NCI-H524 (cell line): Measurements from ENCODE around the gene XYLB.

Source experiments
- DNase-seq, 2 experiments: peaks; one replicate each; lab custom pipeline; 2025; lab: John Stamatoyannopoulos, UW

The XYLB gene

DNA sequence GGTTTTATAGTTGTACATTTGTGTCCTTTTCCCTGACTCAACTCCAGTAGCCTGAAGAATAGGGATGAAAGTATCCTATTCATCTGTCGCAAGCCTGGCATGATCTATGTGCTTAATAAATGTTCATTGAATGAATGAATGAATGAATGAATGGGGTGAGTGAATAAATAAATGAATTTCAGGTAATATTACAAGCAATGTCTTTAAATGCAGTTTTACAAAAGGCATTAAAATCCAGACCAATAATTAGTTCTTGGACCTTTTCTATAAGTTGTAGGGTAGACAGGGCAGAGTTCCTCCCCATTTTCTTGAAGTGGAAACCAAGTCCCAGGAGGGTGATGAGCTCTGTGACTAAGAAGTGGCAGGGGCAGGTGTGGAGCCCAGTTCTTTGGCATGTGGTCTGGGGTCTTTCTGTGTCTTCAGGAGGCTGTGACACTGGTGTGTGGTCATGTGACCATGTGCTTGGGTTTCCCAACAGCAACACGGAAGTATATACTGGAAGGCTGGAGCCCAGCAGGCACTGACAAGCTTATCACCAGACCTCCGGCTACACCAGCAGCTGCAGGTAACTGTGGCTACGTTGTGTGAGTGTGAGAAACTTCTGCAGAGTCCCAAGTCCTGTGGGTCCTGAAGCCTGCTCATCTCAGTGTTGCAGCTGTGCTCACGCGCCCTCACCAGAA lies 18.3 kb downstream of the XYLB start:
- no peak for DNase-seq

DNA sequence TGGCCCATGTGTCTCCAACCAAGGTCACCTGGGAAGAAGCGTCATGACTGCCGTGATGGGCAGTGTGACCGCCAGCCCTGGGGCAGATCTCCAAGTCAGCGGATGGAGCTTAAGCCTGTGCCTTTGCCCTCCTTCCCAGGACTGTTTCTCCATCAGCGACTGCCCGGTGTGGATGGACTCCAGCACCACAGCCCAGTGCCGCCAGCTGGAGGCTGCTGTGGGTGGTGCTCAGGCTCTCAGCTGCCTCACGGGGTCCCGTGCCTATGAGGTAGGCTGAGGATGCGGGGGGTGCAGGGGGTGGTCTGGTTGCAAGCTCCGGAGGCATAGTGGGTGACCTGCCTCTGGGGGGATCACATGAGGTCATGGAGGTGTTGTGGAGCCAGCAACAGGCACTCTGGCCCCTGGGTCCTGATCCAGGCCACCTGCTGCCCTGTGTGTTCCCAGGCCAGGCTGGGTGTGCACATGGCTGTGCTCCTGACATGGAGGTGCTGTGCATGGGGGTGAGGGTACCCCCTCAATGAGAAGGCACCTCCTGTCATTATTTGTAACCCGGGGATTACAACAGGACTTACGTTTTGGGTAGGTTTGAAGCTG lies 19.0 kb downstream of the XYLB start:
- DNase-seq = no peak

DNA sequence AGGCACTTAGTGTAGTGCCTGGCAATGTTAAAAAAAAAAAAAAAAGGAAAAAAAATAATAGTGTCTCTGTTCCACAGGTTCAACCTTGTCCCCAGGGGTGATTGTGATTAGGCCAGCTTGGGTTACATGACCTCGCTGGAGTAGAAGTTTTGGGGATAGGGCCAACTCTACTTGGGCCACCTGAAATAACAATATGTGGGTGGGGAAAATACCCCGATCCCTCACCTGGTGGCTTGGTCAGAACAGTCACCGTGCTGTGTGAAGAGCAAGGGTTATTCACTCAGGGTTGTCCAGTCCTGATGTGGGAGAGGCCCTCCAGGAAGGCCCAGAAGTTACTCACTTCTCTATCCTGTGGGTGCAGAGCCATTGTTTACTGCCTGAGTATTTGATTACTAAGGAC lies 19.5 kb downstream of the XYLB start:
- DNase-seq = no peak

DNA sequence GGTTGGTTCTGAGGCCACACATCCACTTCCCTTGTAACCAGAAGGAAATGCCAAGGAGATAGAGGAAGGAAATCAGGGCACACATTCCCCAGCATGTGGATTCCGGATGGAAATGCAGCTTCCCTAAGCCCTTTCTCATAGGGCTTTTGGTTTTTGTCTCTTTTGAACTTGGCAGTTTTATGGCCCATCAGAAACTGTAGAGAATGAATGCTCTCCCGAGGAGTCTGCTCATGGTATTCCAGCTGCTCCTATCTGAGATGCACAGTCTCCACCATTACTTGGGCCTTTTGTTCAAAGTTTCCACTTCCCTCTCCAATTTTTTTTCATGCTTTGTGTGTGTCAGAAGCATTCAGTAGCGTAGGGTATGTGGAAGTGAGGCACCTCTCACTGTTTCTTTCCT lies 21.2 kb downstream of the XYLB start:
- no peak for DNase-seq

DNA sequence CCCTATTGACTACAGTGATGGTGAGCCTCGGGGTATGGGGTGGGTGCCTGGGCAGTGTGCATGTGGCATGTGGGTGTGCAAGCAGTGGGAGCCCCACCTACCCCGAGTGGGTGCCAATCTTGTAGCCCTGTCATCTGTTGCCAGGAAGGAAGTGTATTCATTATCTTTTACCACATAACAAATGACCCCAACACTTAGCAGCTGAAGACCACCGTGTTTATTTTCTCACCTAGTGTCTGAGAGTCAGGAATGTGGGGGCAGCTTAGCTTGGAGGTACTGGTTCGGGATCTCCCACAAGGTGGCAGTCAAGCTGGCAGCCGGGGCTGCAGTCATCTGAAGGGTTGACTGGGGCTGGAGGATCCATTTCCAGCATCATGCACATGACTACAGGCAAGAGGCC lies 21.7 kb downstream of the XYLB start:
- DNase-seq = no peak

DNA sequence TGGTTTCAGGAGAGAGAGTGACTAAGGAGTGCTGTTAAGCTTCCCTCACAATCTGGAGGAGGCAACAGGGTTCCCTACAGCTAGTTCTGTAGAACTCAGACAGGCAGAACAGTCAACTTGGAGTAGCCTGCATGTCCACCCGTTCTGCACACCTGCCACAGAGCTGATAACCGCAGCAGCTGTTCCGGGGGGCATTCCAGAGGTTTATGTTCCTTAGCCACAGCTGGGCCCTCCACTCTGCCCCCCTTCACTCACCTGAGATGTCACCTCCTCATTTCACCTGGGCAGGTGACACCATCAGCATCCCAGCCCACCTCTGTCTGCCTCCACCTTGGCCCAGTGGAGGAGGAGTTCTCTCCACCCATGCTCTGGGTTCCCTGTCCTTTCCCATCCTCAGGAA lies 22.6 kb downstream of the XYLB start:
- DNase-seq = no peak

DNA sequence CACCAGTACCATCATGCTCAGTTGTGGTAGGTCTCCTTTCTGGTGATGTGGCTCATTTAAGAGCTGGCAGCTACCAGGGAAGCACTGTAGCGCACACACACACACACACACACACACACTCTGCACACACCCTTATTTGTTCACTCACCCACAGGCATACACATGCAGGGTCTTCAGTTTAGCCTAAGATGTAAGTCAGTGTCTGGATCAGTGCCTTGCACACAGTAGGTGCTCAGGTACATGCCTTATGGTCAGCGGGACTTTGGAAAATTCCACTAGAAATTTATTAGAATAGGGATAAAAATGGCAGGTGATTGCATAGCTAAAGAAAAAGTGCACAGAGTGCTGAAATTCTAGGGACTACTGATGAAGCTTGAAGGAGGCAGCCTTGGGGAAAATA lies 23.6 kb downstream of the XYLB start:
- no peak for DNase-seq

DNA sequence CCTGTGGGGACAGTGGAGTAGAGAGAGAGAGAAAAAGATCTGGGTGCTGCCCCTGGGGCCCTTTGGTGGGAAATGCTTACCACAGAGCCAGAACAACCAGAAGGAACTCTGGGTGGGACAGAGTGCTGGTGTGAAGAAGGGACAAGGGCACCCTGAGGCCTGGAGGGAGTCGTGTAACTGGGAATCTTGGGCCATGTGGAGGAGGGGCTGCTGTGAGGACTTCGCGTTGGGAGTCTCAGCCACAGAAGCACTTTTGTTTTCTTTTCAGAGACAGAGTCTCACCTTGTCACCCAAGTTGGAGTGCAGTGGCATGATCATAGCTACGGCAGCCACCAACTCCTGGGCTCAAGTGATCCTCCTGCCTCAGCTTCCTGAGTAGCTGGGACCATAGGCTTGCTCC lies 24.3 kb downstream of the XYLB start:
- DNase-seq = no peak

DNA sequence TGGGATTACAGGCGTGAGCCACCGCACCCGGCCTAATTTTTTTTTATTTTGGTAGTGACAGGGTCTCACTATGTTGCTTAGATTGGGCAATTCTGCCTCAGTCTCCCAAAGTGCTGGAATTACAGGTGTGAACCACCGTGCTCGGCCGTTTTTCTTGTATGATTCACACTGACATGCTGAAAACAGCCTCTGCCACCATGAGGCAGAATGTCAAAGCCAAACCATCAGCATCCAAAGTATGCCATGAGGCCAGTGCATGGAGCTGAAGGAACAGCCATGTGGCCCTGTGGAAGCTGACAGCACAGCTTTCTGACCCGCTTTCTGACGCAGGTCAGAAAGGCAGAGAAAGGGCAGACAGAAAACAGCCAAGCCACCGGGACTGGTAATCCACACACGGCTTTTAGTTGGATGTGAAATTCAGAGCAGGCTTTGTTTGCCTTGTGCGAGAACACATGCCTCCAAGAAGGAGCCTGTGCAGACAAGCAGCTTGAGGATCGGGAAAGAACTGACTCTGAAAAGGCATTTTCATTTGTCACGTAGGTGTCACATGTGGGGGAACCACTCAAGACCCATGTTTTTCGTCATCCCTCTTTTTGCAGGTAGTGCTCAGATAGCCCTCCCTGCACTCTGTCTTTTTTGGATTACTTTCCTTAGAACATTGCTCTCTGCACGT lies 25.1 kb downstream of the XYLB start:
- DNase-seq = no peak

DNA sequence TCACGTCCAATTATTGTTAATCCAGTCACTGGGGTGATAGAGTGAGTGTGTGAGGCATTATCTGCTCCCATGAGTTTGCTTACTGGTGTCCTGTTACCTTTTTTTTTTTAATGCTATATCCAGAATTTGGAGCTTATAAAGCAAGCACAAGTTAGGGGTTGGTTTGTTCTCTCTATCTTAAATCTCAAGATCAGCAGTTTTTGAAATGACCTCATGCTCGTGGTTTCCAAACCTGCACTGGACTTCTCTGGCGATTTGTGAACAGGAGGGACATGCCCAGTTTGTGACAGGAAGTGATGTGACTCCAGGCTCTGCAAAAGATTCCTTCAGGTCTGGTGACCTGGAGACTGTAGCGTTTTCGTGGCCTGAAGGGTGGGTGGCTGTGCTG lies 25.6 kb downstream of the XYLB start:
- DNase-seq = no peak

DNA sequence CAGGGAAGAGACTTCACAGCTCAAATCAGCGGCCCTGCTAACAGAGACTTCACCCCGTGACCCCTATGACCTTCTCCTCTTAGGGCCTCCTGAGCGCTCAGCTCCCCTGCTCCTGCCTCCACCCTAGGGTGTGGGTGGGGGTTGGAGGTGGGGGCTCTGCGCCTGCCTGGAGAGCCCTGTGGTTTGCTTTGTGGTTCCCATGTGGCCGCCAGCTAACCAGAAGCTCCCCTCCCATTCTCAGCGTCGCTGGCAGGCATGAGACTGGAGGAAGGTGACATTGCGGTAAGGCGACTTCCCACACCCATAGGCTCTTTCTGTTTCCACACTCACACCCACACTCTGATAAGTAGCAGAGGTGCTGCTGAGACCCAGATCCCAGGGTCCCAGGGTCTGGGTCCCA lies 27.6 kb downstream of the XYLB start:
- no peak for DNase-seq

DNA sequence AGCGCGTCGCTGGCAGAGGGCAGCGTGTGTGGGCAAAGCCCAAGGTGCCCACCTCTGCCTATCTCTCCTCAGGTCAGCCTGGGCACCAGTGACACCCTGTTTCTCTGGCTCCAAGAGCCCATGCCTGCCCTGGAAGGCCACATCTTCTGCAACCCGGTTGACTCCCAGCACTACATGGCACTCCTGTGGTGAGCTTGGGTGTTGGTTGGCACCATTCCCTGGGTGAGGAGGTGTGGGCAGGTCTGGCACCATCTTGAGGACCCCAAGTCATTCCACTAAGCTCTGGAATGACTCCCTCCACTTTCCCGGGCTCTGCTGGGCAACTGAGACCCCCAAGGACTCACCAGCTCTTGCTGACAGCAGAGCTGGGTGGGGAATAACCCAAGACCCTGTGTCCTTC lies 28.5 kb downstream of the XYLB start:
- DNase-seq = no peak

DNA sequence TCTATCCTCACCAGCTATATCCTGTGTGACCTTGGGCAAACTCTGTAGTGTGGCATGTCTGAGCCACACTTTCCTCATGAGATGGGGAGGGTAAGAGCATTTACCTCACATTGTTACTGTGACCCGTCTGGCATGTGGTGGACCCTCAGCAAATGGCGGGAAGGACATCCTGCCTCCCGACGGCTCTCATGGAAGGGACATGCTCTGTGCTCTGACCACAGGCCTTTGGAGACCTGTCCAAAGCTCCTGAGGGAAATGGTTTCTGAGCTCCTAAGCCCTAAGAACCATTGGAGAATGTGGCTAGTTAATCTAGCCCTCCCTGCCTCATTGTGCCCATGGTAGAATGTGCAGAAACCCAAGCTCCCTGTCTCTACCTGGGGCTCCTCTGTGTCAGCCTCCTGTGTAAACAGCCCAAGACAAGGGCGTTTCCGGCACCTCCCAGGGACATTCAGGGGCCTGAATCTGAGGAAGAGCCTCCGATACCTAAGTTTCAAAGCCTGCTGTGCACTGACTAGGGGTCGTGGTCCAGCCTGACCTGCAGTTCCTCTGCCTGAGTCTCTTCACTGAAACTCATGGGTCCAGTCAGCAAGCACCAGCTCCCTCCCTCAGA lies 29.0 kb downstream of the XYLB start:
- no peak for DNase-seq

DNA sequence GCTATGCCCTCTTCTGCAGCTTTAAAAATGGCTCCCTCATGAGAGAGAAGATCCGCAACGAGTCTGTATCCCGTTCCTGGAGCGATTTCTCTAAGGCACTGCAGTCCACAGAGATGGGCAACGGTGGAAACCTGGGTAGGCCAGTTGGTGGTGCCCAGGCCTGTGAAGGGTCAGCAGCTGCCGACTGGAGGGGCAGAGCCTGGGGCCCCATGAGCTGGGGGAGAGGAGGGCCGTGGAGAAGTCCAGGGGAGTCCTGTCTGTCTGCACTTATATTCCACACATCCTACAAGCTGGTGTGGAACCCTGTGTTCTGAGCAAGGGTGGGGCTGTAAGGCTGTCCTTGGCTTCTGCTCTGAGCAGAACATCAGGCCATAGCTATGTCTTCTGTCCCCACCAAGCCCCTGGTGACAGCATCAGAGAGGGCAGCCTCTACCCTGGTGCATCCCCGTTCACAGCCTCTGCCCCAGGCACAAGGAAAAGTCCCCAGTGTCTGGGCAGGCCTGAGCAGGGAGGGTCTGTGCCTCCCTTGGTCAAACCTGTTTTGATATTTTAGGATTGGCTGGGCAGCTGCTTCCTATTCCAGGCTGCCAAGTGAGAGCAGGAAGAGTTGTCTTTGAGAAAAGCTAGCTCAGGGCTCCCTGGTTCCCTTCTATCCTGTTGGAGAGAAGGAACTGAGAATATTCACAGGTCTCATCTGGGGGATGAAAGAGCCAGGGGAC lies 29.7 kb downstream of the XYLB start:
- no peak for DNase-seq

DNA sequence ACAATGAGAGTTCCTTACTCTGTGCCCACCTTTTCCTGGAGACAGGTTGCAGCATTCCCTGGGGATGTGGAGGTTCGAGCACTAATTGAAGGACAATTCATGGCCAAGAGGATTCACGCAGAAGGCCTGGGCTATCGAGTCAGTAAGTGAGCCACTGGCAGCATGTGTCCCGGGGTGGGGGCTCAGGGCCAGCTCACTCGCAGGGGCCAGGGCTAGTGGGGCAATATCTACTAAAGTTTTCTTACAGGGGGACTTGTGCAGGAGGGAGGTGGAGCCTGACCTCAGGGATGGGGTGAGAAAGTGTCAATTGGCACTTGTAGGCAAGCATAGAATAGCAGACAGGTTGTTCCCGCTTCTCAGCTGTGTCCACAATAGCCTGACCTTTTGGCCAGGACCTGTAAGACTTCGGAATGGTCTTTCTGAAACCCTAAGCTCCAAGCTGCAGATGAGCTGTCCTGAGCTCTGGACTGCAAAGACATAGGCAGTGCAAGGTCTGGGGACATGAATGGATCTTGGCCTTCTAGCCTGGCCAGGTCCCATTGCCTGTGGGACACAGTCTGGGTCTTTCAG lies 32.7 kb downstream of the XYLB start:
- DNase-seq = no peak

DNA sequence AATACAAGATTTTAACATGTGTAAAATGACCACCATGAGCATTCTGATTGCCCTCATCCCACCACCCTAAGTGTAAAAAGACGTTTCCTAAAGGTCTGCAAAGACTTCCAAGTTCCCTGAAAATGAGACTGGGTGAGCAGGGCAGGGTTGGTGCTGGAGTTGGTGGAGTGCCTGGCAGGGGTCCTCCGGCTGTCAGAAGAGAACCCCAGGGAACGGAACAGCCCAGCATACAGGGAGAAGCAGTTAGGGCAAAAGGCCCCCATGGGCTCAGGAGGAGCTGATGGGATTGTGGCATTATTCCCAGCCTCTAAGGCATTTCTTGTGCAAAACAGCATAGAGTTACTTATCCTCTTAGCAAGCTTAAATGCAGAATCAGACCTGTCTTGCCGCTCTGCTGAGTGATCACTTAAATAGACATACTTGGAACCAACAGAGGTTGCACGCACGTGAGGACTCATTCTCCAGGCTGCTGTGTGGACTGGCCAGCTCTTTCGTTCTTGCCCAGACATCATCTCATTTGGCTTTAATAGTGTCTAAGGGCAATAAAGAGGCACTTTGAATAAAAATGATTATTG lies 36.0 kb downstream of the XYLB start:
- DNase-seq = no peak

DNA sequence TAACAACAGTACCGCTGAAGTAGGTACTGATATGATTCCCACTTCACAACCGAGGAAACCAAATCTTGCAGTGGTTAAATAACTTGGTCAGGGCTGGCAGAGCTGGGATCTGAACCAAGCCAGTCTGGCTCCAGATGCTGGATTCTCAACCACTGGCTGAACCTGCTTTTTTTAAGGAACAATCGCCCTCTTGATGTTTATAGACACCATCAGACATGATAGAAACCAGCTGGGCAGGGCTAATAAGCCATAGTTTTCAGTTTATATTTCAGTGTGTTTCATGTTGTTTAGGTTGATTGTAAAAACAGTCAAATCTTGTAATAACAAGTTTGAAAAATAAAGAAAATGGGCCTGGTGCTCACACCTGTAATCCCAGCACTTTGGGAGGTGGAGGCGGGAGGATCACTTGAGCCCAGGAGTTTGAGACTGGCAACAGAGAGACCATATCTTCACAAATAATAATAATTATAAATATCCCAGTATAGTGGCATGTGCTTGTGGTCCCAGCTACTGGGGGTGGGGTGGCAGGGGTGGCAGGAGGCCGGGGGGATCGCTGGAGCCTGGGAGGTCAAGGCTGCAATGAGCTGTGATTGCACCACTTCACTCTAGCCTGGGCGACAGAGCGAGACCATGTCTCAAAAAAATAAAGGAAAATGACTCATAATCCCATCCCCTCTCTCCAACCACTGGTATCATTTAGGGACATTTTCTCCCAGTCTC lies 36.7 kb downstream of the XYLB start:
- DNase-seq = no peak

DNA sequence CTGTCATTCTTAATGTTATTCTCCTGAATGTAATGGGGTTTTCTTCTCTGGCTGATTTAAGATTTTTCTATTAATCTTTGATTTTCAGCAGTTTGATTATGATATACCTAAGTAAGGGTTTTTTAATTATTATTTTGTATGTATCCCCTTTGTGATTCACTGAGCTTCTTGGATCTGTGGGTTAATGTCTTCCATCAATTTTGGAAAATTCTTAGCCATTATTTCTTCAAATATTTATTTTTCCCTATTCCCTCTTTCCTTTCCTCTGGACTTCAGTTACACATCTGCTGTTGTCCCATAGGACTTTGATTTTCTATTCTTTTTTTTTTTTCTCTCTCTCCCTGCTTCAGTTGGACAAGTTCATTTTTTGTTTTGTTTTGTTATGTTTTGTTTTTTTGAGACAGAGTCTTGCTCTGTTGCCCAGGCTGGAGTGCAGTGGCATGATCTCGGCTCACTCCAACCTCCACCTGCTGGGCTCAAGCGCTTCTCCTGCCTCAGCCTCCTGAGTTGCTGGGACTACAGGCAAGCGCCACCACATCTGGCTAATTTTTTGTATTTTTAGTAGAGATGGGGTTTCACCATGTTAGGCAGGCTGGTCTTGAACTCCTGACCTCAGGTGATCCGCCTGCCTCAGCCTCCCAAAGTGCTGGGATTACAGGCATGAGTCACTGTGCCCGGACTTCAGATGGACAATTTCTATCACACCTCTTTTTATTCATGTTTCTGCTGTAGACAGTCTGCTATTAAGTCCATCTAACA lies 40.6 kb downstream of the XYLB start:
- DNase-seq = no peak

DNA sequence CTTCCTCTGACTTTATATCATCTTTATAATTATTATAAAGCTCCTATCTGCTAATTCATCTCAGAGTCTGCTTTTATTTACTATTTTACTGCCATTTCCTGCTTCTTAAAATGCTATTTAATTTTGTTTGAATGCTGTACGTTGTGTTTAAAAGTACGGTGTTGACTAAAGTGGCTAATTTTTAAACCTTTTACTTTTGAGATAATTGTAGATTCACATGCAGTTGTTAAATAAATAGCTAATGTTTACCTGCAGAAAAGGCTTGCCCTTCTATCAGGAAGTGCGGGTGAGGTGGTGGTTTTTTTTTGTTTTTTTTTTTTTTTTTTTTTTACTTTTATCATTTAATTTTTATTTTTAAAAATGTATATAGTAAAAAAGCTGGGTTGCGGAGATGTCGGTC lies 41.3 kb downstream of the XYLB start:
- no peak for DNase-seq

DNA sequence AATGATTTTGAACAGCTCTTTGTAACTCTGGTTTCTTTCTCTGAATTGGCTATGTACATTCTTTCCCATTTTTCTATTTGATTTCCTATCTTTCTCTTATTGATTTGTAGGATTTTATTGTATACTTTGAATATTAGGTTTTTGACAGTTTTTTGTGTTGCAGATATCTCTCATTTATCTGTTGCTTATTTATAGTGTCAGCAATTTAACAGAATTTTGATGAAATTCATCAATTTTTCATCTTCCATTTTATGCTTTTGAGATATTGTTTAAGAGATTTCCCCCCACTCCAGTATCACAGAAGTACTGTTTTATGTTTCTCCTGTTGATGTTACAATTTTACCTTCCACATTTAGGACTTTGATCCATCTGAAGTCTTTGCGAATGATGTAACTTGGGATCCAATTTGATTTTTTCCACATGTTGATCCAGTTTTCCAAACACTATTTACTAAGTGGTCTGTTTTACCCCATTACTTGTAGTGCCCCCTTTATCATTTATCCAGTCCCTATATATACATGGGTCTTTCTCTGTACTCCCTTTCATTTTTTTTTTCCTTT lies 46.1 kb downstream of the XYLB start:
- DNase-seq = no peak
